Fibroblast of the aortic adventitia (primary cell): ENCODE measurements around the gene NRG2. TPM values are rescaled to one million over a fixed set of nuclear protein-coding genes. Genes with fewer than 3 reads are reported as not detected.

Experiments used
- DNase-seq: peaks from one replicate; pipeline ENCODE4 v3.0.0-alpha.2; 2010; ENCODE audit warnings: low read depth
- H3K4me3 ChIP-seq: 2 replicates; pipeline ENCODE4 v1.5.1; 2011; ENCODE audit warnings: low read depth, mild to moderate bottlenecking, control low read depth, low read length, moderate library complexity
- total RNA-seq: library from RNA; depleted of rRNA; stranded (reverse); fragments of >200 nt; gene quantifications from 2 replicates; pipeline ENCODE4 v1.2.3, GENCODE V29; 2012; ENCODE audit warnings: low replicate concordance
- TF ChIP-seq, protein P1 (sequence below): IDR thresholded peaks from 2 replicates; pipeline ENCODE4 v1.5.1; 2011; ENCODE audit warnings: mild to moderate bottlenecking, low read length, control low read depth, inconsistent platforms; ENCODE audit not compliant: insufficient read depth

NRG2 gene
- total RNA-seq, 1 donor = 0.36 TPM

DNA sequence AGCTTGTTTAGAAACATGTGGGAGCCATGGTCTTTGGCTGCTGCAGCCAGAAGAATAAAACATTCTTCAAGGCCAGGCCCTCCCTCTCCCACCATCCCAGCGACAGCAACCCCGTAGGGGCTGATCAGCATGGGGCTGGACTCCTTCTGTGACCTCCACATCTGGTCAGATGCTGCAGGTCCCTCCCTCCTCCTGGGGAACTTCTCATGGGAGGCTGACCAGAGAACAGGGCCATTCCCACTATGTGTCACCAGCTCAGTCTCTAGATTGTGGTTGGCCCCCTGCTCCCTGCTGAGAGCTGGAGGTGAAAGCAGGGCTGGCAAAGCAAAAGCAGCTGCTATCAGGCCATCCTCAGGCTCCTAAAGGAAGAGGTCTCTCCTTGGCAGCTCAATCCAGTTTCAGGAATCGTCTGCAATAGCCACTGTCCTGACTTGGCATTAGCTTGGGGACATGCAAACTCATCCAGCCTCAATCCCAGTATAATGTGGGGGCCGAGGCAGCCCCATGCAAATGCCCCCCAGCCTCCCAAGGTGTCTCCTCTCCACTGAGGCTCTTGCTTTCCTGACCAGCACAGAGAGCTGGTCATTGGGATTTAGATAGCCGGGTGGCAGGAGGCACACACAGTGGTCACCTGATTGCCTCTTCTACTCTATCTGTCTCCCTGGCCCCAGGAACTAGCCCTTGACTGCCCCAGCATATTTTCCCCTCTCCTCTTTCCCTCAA, 81.5 kb downstream of the NRG2 start:
- no peak for DNase-seq

GRCh38 chr5:139960723-139961383, 82.2 kb downstream of the NRG2 start:
- H3K4me3 ChIP-seq = no peak overlapping the region
- no peak for DNase-seq
- TF ChIP-seq, protein P1, sequence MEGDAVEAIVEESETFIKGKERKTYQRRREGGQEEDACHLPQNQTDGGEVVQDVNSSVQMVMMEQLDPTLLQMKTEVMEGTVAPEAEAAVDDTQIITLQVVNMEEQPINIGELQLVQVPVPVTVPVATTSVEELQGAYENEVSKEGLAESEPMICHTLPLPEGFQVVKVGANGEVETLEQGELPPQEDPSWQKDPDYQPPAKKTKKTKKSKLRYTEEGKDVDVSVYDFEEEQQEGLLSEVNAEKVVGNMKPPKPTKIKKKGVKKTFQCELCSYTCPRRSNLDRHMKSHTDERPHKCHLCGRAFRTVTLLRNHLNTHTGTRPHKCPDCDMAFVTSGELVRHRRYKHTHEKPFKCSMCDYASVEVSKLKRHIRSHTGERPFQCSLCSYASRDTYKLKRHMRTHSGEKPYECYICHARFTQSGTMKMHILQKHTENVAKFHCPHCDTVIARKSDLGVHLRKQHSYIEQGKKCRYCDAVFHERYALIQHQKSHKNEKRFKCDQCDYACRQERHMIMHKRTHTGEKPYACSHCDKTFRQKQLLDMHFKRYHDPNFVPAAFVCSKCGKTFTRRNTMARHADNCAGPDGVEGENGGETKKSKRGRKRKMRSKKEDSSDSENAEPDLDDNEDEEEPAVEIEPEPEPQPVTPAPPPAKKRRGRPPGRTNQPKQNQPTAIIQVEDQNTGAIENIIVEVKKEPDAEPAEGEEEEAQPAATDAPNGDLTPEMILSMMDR = no peak

More for the DNA sequence above, 81.5 kb downstream of the NRG2 start:
- TF ChIP-seq, protein P1 = no peak
- H3K4me3 ChIP-seq = no peak overlapping the region

DNA sequence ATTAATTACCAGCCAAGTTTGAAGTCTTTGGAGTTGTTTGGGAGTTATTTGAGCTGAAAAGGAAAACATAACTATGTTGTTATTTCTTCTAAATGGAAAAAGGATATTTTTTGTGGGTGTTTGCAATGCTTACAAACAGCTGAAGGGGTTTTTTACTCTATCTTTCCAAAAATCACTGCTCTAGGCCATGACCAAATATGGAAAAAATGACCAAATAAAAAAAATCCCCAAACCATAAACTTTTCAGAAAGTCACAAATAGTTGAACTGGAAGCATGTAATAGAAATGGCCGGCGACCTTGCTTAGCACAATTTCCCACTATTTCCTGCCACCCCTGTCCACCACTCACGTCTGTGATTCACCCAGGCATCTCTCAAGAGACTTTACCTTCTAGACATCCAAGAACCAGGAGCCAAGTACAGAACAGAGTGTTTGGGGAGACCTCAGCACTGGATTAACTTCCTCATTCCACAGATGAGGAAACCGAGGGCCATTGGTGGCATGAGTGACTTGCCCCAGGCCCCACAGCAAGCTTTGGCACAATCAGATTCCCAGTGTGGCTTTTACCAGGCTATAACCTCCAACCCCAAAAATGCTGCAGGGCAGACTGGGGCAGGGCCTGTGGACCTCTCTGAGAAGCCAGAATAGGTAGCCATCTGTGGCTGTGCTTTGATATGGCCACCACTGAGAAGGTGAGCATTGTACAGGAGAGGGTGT, 84.5 kb downstream of the NRG2 start:
- no peak for DNase-seq
- TF ChIP-seq, protein P1 = no peak

GRCh38 chr5:139956342-139956741, 86.8 kb downstream of the NRG2 start:
- no peak overlapping the region for H3K4me3 ChIP-seq
- TF ChIP-seq, protein P1 = no peak
- no peak for DNase-seq

More for the DNA sequence above, 84.5 kb downstream of the NRG2 start:
- no peak overlapping the region for H3K4me3 ChIP-seq

- DNase-seq = no peak
- TF ChIP-seq, protein P1 = no peak
- no peak overlapping the region for H3K4me3 ChIP-seq
Observed at GRCh38 chr5:139955616-139956273, 87.4 kb downstream of the NRG2 start.

DNA sequence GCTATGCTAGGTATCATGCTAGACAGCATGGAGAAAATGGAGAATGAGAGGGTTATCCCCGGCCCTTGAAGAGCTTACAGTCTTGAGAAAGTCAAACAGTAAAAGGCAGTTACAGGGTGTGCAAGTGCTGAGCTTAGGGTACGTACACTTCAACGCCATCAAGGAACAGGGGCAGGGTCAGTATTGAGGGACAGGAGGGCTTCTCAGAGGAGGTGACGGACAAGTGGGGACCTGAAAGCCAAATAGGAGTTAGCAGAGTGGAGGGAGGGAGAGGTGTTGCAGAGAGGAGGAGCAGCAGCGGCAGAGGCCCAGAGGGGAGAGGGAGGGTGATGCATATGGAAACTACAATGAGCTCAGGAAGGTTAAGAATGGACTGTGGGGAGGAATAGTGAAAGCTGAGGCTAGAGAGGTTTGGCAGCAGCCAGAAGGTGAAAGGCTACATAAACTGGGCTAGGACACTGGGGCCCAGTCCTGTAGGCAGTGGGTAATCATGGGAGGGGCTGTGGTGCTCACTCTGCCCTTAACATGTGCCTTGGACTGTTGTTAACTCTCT, 88.0 kb downstream of the NRG2 start:
- TF ChIP-seq, protein P1 = no peak
- DNase-seq = no peak
- no peak overlapping the region for H3K4me3 ChIP-seq
